HUES48 (cell line): Measurements from ENCODE around the gene GNB1L.

Experiments
- H3K27ac ChIP-seq: one replicate; pipeline ENCODE4 v1.7.0; 2013; ENCODE audit warnings: low read depth, low read length, inconsistent platforms
- H3K27me3 ChIP-seq: 2 replicates; pipeline ENCODE4 v1.6.1; 2013; ENCODE audit warnings: mild to moderate bottlenecking, low read length; ENCODE audit not compliant: control insufficient read depth, insufficient read depth
- H3K36me3 ChIP-seq: 2 replicates; pipeline ENCODE4 v1.6.1; 2013; ENCODE audit warnings: low read length; ENCODE audit not compliant: control insufficient read depth, insufficient read depth
- H3K4me1 ChIP-seq: 2 replicates; pipeline ENCODE4 v1.6.1; 2013; ENCODE audit warnings: mild to moderate bottlenecking, low read length; ENCODE audit not compliant: control insufficient read depth, insufficient read depth
- H3K4me3 ChIP-seq: 2 replicates; pipeline ENCODE4 v1.5.1; 2013; ENCODE audit warnings: mild to moderate bottlenecking, low read depth, low read length
- H3K9ac ChIP-seq: 2 replicates; pipeline ENCODE4 v1.6.1; 2013; ENCODE audit warnings: mild to moderate bottlenecking, low read depth, low read length, moderate library complexity
- H3K9me3 ChIP-seq: 2 replicates; pipeline ENCODE4 v1.6.1; 2013; ENCODE audit warnings: low read length; ENCODE audit not compliant: control insufficient read depth, insufficient read depth

The GNB1L gene

DNA sequence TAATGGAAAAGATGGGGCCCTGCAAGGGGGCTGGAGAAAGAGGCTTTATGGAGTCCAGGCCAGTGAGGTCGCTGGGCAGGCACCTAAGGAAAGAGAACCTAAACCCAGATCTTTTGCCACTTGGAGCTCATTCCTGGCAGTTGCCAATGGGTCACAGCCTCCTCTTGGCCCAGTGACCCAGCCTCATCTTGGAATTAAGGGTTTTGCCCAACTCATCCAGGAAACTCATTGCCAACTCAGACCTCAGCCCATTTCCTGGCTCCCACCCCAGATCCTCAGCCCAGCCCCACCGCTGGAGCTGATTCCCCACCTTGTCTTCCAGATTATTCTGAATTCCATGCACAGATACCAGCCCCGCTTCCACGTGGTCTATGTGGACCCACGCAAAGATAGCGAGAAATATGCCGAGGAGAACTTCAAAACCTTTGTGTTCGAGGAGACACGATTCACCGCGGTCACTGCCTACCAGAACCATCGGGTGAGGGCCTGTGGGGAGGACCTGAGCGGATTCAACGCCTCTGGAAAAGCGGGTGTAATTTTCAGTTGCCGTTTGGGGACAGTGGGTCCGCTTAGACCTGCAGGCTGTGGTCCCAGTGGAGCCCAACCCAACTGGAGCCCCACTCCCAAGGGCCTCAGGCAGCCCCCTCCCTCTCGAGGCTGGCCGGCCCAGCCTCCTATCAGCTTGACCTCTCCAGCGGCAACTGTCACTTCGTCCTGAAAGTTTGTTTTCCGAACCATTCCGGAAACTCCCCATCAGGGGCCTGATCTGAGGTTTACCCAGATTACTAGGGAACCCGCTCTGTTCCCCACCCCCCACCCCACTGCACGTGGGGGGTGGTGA lies 89.8 kb downstream of the GNB1L start:
- Histone ChIP-seq H3K27me3 (peaks cover 98% of the 10 kb centered on the region), H3K4me1 (peaks cover 29% of the 10 kb centered on the region), H3K36me3 (no peaks in the 10 kb centered on the region), H3K27ac (no peak overlapping the region), H3K4me3 (no peak overlapping the region), H3K9ac (no peak overlapping the region), H3K9me3 (no peaks in the 10 kb centered on the region)

DNA sequence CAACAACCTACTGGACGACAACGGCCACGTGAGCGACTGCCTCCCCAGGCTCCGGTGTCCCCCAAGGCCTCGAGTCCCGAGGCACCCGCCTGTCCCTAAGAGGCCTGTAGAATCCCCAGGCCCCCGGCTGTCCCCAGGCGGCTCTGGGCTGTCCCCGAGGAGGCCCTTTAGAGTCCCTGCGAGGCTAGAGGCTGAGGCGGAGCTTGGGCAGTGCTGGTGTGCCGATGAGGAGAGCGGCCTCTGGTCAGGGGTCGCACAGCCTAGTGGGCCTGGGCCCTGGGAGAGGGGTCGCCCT lies 90.4 kb downstream of the GNB1L start:
- H3K9ac ChIP-seq: no peak overlapping the region
- H3K4me3 ChIP-seq: no peak overlapping the region
- no peaks in the 10 kb centered on the region for H3K36me3 ChIP-seq
- H3K27ac ChIP-seq: no peak overlapping the region
- H3K9me3 ChIP-seq: no peaks in the 10 kb centered on the region
- H3K4me1 ChIP-seq: peaks cover 29% of the 10 kb centered on the region
- H3K27me3 ChIP-seq: peaks cover 98% of the 10 kb centered on the region

GRCh38 chr22:19763458-19764298 lies 91.0 kb downstream of the GNB1L start:
- H3K27ac ChIP-seq: no peak overlapping the region
- H3K9ac ChIP-seq: no peak overlapping the region
- peaks cover 29% of the 10 kb centered on the region for H3K4me1 ChIP-seq
- no peak overlapping the region for H3K4me3 ChIP-seq
- no peaks in the 10 kb centered on the region for H3K36me3 ChIP-seq
- peaks cover 98% of the 10 kb centered on the region for H3K27me3 ChIP-seq
- no peaks in the 10 kb centered on the region for H3K9me3 ChIP-seq

DNA sequence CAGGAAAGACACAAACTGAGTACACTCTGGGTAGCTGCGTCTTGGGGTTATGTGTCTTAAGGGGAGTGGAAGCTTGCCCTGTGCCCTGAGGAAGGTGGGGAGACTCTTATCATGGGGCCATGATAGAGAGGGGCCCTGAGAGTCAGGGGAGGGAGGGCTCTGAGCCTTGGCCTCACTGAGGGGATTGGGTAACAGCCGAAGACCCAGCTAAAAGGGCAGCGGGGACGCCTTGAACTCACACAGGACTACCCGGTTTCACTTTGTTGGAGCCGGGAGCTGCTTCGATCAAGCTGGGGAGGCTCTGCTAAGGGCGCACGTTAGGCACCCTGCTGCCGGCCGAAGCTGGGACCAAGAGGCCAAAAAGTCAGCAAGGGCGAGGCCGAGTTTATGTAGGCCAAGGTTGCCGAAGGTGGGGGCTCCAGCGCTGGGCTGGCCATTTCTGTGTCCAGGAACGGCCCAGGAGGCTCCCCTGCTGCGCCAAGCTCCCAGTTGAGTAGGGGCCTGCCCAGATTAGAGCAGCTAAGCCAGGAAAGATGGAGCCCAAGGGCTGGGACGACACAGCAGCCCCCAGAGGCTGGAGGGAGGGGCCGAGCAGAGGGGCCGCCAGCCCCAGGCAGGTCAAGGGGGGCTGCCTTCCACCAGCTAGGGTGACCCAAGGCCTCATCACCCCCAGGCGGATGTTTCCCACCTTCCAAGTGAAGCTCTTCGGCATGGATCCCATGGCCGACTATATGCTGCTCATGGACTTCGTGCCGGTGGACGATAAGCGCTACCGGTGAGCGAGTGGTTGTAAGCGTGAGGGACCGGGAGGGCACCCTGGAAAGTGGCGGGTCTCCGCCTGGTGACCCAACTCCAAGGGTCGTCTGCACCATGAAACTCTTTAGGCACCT lies 91.9 kb downstream of the GNB1L start:
- Histone ChIP-seq H3K27ac (no peak overlapping the region), H3K4me3 (no peak overlapping the region), H3K27me3 (peaks cover 98% of the 10 kb centered on the region), H3K9ac (no peak overlapping the region), H3K9me3 (no peaks in the 10 kb centered on the region), H3K4me1 (peaks cover 26% of the 10 kb centered on the region), H3K36me3 (no peaks in the 10 kb centered on the region)

DNA sequence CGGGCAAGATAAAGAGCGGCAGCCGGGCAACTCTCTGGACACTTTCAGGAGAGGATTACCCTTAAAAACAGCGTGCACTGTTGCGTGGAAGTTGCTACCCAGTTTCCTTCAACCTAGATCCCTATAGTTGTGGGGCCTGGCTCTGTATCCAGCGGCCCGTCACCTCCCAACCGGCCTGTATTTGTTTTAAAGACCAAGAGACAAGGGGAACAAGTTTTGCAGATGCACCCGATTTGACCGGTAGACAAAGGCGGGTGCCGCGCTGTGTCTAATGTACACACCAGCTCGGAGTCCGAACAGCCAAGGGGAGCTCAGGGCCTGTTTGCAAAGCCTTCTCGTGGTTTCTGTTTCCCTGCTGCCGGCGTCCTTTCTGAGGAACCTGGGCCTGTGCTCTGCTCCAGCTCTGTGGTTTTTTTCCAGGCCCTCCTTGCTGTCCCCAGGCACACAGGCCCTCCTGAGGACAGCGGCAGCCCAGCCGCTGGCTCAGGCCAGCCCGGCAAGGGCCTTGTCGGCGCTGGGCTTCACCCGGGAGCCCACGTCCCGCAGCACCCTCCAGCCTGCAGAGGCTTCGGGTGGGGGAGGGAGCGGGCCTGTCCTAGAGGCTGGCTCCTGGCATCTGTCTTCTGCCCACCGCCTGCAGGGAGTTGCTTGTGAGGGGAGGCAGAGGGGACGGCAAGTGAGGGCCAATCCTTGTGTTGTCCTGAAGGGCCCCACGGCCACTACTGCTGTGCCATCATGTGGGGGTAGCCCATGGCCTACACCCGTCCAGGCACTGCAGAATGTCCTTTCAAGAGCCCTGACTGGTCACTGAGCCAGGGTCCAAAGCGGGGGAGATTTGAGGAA lies 92.7 kb downstream of the GNB1L start:
- Histone ChIP-seq H3K9me3 (no peaks in the 10 kb centered on the region), H3K27me3 (peaks cover 98% of the 10 kb centered on the region), H3K9ac (no peak overlapping the region), H3K27ac (no peak overlapping the region), H3K4me3 (no peak overlapping the region), H3K36me3 (no peaks in the 10 kb centered on the region), H3K4me1 (peaks cover 28% of the 10 kb centered on the region)

DNA sequence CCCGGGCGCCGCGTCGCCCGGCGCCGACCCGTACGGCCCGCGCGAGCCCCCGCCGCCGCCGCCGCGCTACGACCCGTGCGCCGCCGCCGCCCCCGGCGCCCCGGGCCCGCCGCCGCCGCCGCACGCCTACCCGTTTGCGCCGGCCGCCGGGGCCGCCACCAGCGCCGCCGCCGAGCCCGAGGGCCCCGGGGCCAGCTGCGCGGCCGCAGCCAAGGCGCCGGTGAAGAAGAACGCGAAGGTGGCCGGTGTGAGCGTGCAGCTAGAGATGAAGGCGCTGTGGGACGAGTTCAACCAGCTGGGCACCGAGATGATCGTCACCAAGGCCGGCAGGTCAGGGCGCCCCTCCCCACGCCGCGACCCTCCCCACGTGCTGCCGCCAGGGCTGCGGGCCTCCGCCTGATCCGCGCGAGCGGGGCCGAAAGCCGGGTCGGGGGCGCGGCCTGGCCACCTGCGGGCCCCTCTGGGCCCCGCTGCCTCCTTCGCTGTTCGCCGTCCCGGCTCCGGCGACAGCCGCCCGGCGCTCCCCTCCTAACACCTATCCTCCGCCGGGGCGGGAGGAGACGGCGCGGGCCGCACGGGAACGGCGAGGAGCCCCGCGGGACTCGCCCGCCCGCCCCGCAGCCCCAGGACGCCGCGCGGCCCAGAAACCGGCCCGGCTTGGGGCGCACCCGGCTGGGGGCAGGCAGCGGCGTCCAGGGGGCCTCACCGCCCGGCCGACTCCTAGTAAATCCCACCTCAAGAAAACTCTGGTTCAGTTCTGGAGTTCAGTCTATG lies 93.5 kb downstream of the GNB1L start:
- no peak overlapping the region for H3K27ac ChIP-seq
- H3K4me3 ChIP-seq: no peak overlapping the region; the same call in 1 of the 2 replicates

GRCh38 chr22:19760058-19760950 lies 94.4 kb downstream of the GNB1L start, which contains the start of gene TBX1:
TBX1 (plus strand) TSS chr22:19760778; CDS start chr22:19760844, 66 bp downstream.
- H3K9me3 ChIP-seq: no peaks in the 10 kb centered on the region
- H3K9ac ChIP-seq: no peak within 1 kb of the TSS
- no peak within 1 kb of the TSS; the same call in 1 of the 2 replicates for H3K4me3 ChIP-seq
- H3K36me3 ChIP-seq: no peaks in the 10 kb centered on the region
- H3K27ac ChIP-seq: no peak within 1 kb of the TSS
- peaks cover 27% of the 10 kb centered on the region for H3K4me1 ChIP-seq
- H3K27me3 ChIP-seq: peaks cover 98% of the 10 kb centered on the region

More for the DNA sequence above, 93.5 kb downstream of the GNB1L start:
- H3K9me3 ChIP-seq: no peaks in the 10 kb centered on the region
- H3K9ac ChIP-seq: no peak overlapping the region
- H3K36me3 ChIP-seq: no peaks in the 10 kb centered on the region
- H3K27me3 ChIP-seq: peaks cover 98% of the 10 kb centered on the region
- peaks cover 29% of the 10 kb centered on the region for H3K4me1 ChIP-seq

GRCh38 chr22:19759427-19760057 lies 95.1 kb downstream of the GNB1L start:
- Histone ChIP-seq H3K27me3 (peaks cover 98% of the 10 kb centered on the region), H3K27ac (no peak overlapping the region), H3K9me3 (no peaks in the 10 kb centered on the region), H3K9ac (no peak overlapping the region), H3K36me3 (no peaks in the 10 kb centered on the region), H3K4me1 (peaks cover 21% of the 10 kb centered on the region; the same call in 1 of the 2 replicates), H3K4me3 (no peak overlapping the region)
